HCT116 (cell line): ENCODE measurements around the gene PRKN. TPM values are rescaled to one million over a fixed set of nuclear protein-coding genes. Genes with fewer than 3 reads are reported as not detected.

Source experiments
- ATAC-seq: fragments of 200-7000 bp; cut with Tn5 transposase; 2 replicates; pipeline ENCODE4 v1.9.1; 2020; ENCODE audit warnings: mild to moderate bottlenecking, moderate library complexity
- BruUV-seq: library from RNA; stranded (reverse); fragments of 400-500 nt; replicated peaks from 2 replicates; lab custom pipeline; 2021; lab: Mats Ljungman, UMichigan
- CTCF ChIA-PET: fragments of 300-600 bp; sonication (Branson Sonifier 250); formaldehyde crosslinking; loops from one replicate; lab custom pipeline; 2021; ENCODE audit warnings: antibody characterized with exemption; lab: Charles Lee
- POLR2A ChIA-PET: fragments of 300-600, 350-600 bp; sonication (Branson Sonifier 250); formaldehyde crosslinking; loops from one replicate; lab custom pipeline; 2021; ENCODE audit warnings: antibody characterized with exemption; lab: Charles Lee
- RAD21 ChIA-PET, 2 experiments: fragments of 300-600 bp; sonication (Branson Sonifier 250); formaldehyde crosslinking; loops; one replicate each; lab custom pipeline; 2023; ENCODE audit warnings: low total read pairs in 2 of 2; ENCODE audit not compliant: uncharacterized antibody in 2 of 2, unreplicated experiment in 2 of 2, low non-redundant PET in 1 of 2; lab: Charles Lee
- DNase-seq: peaks from one replicate; pipeline ENCODE4 v3.0.0-alpha.2; 2010; ENCODE audit warnings: low read depth, low spot score
- H2AFZ ChIP-seq: fragments of 200-600 bp; shearing (Covaris generic), sonication (generic); 2 replicates; pipeline ENCODE4 v1.6.1; 2017; ENCODE audit warnings: low read depth, mixed run types, mixed read lengths, antibody characterized with exemption, low read length; ENCODE audit not compliant: poor library complexity, severe bottlenecking
- H3K27ac ChIP-seq: 2 replicates; pipeline ENCODE4 v1.5.1; 2012; ENCODE audit warnings: low read depth, low read length
- H3K27me3 ChIP-seq: fragments of 200-600 bp; sonication (generic); 2 replicates; pipeline ENCODE4 v1.6.1; 2016; ENCODE audit warnings: mixed run types, low read length, mixed read lengths; ENCODE audit not compliant: insufficient read depth
- H3K36me3 ChIP-seq, 2 experiments: fragments of 200-500 bp in 1 of 2; fragments of 200-600 bp in 1 of 2; sonication (Bioruptor generic) in 1 of 2; sonication (generic) in 1 of 2; 2 replicates each; pipeline versions ENCODE4 v1.5.1 to v1.6.1; 2014 to 2016; ENCODE audit warnings: low read length in 2 of 2, inconsistent platforms in 1 of 2, mixed read lengths in 1 of 2, mixed run types in 1 of 2; ENCODE audit not compliant: insufficient read depth in 2 of 2, control insufficient read depth in 1 of 2
- H3K4me1 ChIP-seq, 2 experiments: fragments of 200-600 bp in 1 of 2; sonication (generic) in 1 of 2; 2 replicates each; pipeline versions ENCODE4 v1.5.1 to v1.6.1; 2012 to 2017; ENCODE audit warnings: low read length in 2 of 2, inconsistent platforms in 1 of 2, mild to moderate bottlenecking in 1 of 2, mixed read lengths in 1 of 2, mixed run types in 1 of 2, moderate library complexity in 1 of 2; ENCODE audit not compliant: insufficient read depth in 2 of 2, control insufficient read depth in 1 of 2
- H3K4me2 ChIP-seq: fragments of 200-600 bp; sonication (generic); 2 replicates; pipeline ENCODE4 v1.6.1; 2017; ENCODE audit warnings: mixed run types, low read length, mixed read lengths
- H3K4me3 ChIP-seq, 2 experiments: fragments of 200-600 bp in 1 of 2; sonication (generic) in 1 of 2; replicated peaks in 1 of 2; 2 replicates each; pipeline ENCODE4 v1.5.1; 2011 to 2016; ENCODE audit warnings: low read length in 2 of 2, control low read depth in 1 of 2, low read depth in 1 of 2, mild to moderate bottlenecking in 1 of 2, mixed read lengths in 1 of 2, mixed run types in 1 of 2
- H3K79me2 ChIP-seq: fragments of 200-600 bp; sonication (generic); 2 replicates; pipeline ENCODE4 v1.6.1; 2017; ENCODE audit warnings: mild to moderate bottlenecking, mixed run types, low read length, moderate library complexity, mixed read lengths; ENCODE audit not compliant: insufficient read depth
- H3K9ac ChIP-seq: fragments of 200-600 bp; sonication (generic); 2 replicates; pipeline ENCODE4 v1.6.1; 2016; ENCODE audit warnings: low read length, mixed read lengths
- H3K9me2 ChIP-seq: fragments of 200-600 bp; sonication (generic), shearing (Covaris generic); 2 replicates; pipeline ENCODE4 v1.6.1; 2017; ENCODE audit warnings: mixed run types, mild to moderate bottlenecking, moderate library complexity; ENCODE audit not compliant: insufficient read depth
- H3K9me3 ChIP-seq, 2 experiments: fragments of 200-500 bp in 1 of 2; fragments of 200-600 bp in 1 of 2; sonication (Bioruptor generic) in 1 of 2; sonication (generic) in 1 of 2; 2 replicates each; pipeline ENCODE4 v1.6.1; 2014 to 2017; ENCODE audit warnings: low read length in 2 of 2, mixed read lengths in 2 of 2, inconsistent platforms in 1 of 2, low read depth in 1 of 2, mild to moderate bottlenecking in 1 of 2, mixed run types in 1 of 2, moderate library complexity in 1 of 2; ENCODE audit not compliant: control insufficient read depth in 1 of 2, insufficient read depth in 1 of 2
- H4K20me1 ChIP-seq: fragments of 200-600 bp; sonication (generic), shearing (Covaris generic); 2 replicates; pipeline ENCODE4 v1.6.1; 2017; ENCODE audit warnings: mixed run types, mild to moderate bottlenecking, moderate library complexity; ENCODE audit not compliant: insufficient read depth
- CEBPB ChIP-seq: IDR thresholded peaks from 2 replicates; pipeline ENCODE4 v1.6.1; 2012; ENCODE audit warnings: low read depth
- CTCF ChIP-seq, 3 experiments: fragments of 200-600 bp in 1 of 3; sonication (generic) in 1 of 3; IDR thresholded peaks in 2 of 3; conservative IDR thresholded peaks in 1 of 3; 2 replicates each; pipeline ENCODE4 v1.5.1; 2012 to 2017; ENCODE audit warnings: low read depth in 2 of 3, low read length in 2 of 3, antibody characterized with exemption in 1 of 3, borderline replicate concordance in 1 of 3, control low read depth in 1 of 3, mild to moderate bottlenecking in 1 of 3, mixed read lengths in 1 of 3, mixed run types in 1 of 3, moderate library complexity in 1 of 3; ENCODE audit not compliant: insufficient read depth in 1 of 3
- POLR2A ChIP-seq: IDR thresholded peaks from 2 replicates; pipeline ENCODE4 v1.7.0; 2011; ENCODE audit warnings: borderline replicate concordance; ENCODE audit not compliant: insufficient read depth, insufficient read length; ENCODE audit errors: extremely low read depth
- RAD21 ChIP-seq: IDR thresholded peaks from 2 replicates; pipeline ENCODE4 v1.6.1; 2012; ENCODE audit warnings: low read depth, mild to moderate bottlenecking
- SP1 ChIP-seq: IDR thresholded peaks from 2 replicates; pipeline ENCODE4 v1.6.1; 2012; ENCODE audit warnings: low read depth
- SRF ChIP-seq: IDR thresholded peaks from 2 replicates; pipeline ENCODE4 v1.6.1; 2012; ENCODE audit warnings: low read depth
- YY1 ChIP-seq: IDR thresholded peaks from 2 replicates; pipeline ENCODE4 v1.6.1; 2011; ENCODE audit warnings: low read length, low read depth, moderate library complexity, mild to moderate bottlenecking; ENCODE audit not compliant: insufficient replicate concordance; ENCODE audit errors: extremely low read depth
- ZBTB33 ChIP-seq: IDR thresholded peaks from 2 replicates; pipeline ENCODE4 v1.6.1; 2011; ENCODE audit warnings: mild to moderate bottlenecking, low read length, moderate library complexity; ENCODE audit not compliant: insufficient replicate concordance; ENCODE audit errors: extremely low read depth
- intact Hi-C: fragments of 100-400 bp; cut with micrococcal nuclease; formaldehyde crosslinking; loops from 2 replicates; pipeline ENCODE4 v1.10.0; 2022
- total RNA-seq: library from RNA; stranded (reverse); gene quantifications from one replicate; pipeline ENCODE4 v1.2.1, GENCODE V29; 2021; ENCODE audit not compliant: unreplicated experiment
- TF ChIP-seq, protein P1 (sequence below): IDR thresholded peaks from 2 replicates; pipeline ENCODE4 v1.6.1; 2012
- TF ChIP-seq, protein P2 (sequence below): IDR thresholded peaks from 2 replicates; pipeline ENCODE4 v1.6.1; 2012; ENCODE audit warnings: low read depth

PRKN gene
- total RNA-seq, 1 experiment from 2014 or later = 2.6 TPM

- Histone ChIP-seq H3K9me2 (no peaks in the 10 kb centered on the region), H3K4me1 (no peaks in the 10 kb centered on the region), H3K9me3 (no peaks in the 10 kb centered on the region), H3K36me3 (no peaks in the 10 kb centered on the region), H2AFZ (no peak overlapping the region), H4K20me1 (no peaks in the 10 kb centered on the region), H3K9ac (no peak overlapping the region), H3K79me2 (no peaks in the 10 kb centered on the region), H3K27me3 (no peaks in the 10 kb centered on the region), H3K27ac (no peak overlapping the region), H3K4me3 (no peak overlapping the region), H3K4me2 (no peak overlapping the region)
- ChIA-PET CTCF (interaction anchor here (1.0 kb wide), 1 partner anchor 277 kb away, joined by 10 read pairs; no protein-coding TSS in a partner anchor), RAD21 (interaction anchor here (1.0 kb wide), 2 partner anchors 277 kb away, joined by 3 to 4 read pairs; no protein-coding TSS in a partner anchor), POLR2A (no interaction called here)
- peak; percentile 40 to 55 (median 55) for TF ChIP-seq CTCF (IDR thresholded peaks at IDR 0.05 in 2 of 3, conservative IDR thresholded peaks at IDR 0.05 in 1 of 3; ENCODE audit: borderline replicate concordance in 1 of 3, insufficient read depth in 1 of 3, low read depth in 2 of 3, low read length in 2 of 3)
- TF ChIP-seq, protein P1, sequence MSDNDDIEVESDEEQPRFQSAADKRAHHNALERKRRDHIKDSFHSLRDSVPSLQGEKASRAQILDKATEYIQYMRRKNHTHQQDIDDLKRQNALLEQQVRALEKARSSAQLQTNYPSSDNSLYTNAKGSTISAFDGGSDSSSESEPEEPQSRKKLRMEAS = no peak
- peak; percentile 65 for TF ChIP-seq RAD21
- DNase-seq = peak; percentile 7
- intact Hi-C loops = loop anchor here (2.0 kb wide), 2 partner anchors 276 to 300 kb away; no protein-coding TSS in a partner anchor
- no TSS peak for BruUV-seq
- peak; percentile 87 for ATAC-seq
These were observed 1032.6 kb downstream of the PRKN start for GRCh38 chr6:161694995-161695394.

- CTCF ChIA-PET = no interaction called here
- POLR2A ChIA-PET = no interaction called here
- no peaks in the 10 kb centered on the region for H3K9me3 ChIP-seq
- no peak overlapping the region for H3K27ac ChIP-seq
- no TSS peak for BruUV-seq
- no peak overlapping the region for H3K4me3 ChIP-seq
- no peaks in the 10 kb centered on the region for H4K20me1 ChIP-seq
- intact Hi-C loops = no loop called here
- H3K9ac ChIP-seq = no peak overlapping the region
- no peak for DNase-seq
- RAD21 ChIA-PET = no interaction called here
- H3K27me3 ChIP-seq = no peaks in the 10 kb centered on the region
- no peak overlapping the region for H2AFZ ChIP-seq
- H3K4me2 ChIP-seq = no peak overlapping the region
- H3K36me3 ChIP-seq = no peaks in the 10 kb centered on the region
- H3K9me2 ChIP-seq = no peaks in the 10 kb centered on the region
- no peaks in the 10 kb centered on the region for H3K4me1 ChIP-seq
- no peaks in the 10 kb centered on the region for H3K79me2 ChIP-seq
- ATAC-seq = no peak
- TF ChIP-seq SP1 = no peak
- TF ChIP-seq SRF = no peak
- TF ChIP-seq, protein P2, sequence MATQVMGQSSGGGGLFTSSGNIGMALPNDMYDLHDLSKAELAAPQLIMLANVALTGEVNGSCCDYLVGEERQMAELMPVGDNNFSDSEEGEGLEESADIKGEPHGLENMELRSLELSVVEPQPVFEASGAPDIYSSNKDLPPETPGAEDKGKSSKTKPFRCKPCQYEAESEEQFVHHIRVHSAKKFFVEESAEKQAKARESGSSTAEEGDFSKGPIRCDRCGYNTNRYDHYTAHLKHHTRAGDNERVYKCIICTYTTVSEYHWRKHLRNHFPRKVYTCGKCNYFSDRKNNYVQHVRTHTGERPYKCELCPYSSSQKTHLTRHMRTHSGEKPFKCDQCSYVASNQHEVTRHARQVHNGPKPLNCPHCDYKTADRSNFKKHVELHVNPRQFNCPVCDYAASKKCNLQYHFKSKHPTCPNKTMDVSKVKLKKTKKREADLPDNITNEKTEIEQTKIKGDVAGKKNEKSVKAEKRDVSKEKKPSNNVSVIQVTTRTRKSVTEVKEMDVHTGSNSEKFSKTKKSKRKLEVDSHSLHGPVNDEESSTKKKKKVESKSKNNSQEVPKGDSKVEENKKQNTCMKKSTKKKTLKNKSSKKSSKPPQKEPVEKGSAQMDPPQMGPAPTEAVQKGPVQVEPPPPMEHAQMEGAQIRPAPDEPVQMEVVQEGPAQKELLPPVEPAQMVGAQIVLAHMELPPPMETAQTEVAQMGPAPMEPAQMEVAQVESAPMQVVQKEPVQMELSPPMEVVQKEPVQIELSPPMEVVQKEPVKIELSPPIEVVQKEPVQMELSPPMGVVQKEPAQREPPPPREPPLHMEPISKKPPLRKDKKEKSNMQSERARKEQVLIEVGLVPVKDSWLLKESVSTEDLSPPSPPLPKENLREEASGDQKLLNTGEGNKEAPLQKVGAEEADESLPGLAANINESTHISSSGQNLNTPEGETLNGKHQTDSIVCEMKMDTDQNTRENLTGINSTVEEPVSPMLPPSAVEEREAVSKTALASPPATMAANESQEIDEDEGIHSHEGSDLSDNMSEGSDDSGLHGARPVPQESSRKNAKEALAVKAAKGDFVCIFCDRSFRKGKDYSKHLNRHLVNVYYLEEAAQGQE = no peak
- no peak for TF ChIP-seq YY1
- TF ChIP-seq POLR2A = no peak
- TF ChIP-seq CEBPB = no peak
- no peak for TF ChIP-seq ZBTB33
These were observed 1040.9 kb downstream of the PRKN start for GRCh38 chr6:161686655-161687054.
